Measurements from ENCODE around the gene MAGEB3. TPM values are rescaled to one million over a fixed set of nuclear protein-coding genes. Genes with fewer than 3 reads are reported as not detected.

Gene MAGEB3
- total RNA-seq, 2 experiments from 2014 or later: not detected

DNA sequence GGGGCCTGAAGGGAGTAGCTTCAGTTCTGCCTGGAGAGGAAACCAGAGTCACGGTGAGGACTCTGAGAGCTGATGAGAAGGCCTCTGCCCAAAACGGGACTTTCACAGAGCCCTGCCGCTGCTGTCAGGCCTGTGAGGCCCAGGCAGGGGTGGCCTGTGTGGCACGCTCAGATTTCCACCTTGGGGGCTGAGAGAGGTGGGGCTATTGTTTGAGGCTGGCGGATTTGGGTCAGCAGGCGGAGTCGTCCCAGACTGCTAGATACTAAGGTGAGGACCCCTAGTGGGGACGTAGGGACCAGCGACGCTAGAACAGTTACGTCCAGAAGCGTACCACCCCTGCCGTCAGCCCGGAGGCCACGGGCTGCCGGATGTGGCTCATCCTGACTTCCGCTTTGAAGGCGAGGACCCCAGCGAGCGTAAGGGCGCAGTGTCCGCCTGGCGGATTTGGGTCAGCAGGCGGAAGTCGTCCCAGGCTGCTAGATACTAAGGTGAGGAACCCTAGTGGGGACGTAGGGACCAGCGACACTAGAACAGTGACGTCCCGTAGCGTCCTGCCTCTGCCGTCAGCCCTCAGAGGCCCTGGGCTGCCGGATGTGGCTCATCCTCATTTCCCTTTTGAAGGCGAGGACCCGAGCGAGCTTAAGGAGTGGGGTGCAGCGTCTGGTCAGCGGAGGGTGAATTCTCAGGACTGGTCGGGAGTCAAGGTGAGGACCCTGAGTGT, 16.5 kb downstream of the MAGEB3 start, which contains the start of gene MAGEB1:
Gene MAGEB1, plus strand, starts transcription at position 378 of the 721 bp plus-strand sequence. CDS start 3,348 bp downstream, outside the sequence.
- no peak within 1 kb of the TSS for H3K27ac Mint-ChIP-seq
- CTCF ChIA-PET: no interaction called here
- DNase-seq (no peak), ATAC-seq (no peak)
- H3K9me3 Mint-ChIP-seq (ENCODE audit: low read depth): no peaks in the 10 kb centered on the region
- H3K36me3 Mint-ChIP-seq: no peaks in the 10 kb centered on the region
- no peak within 1 kb of the TSS for H3K4me3 Mint-ChIP-seq
- H3K27me3 Mint-ChIP-seq: no peaks in the 10 kb centered on the region
- no peaks in the 10 kb centered on the region for H3K4me1 Mint-ChIP-seq

DNA sequence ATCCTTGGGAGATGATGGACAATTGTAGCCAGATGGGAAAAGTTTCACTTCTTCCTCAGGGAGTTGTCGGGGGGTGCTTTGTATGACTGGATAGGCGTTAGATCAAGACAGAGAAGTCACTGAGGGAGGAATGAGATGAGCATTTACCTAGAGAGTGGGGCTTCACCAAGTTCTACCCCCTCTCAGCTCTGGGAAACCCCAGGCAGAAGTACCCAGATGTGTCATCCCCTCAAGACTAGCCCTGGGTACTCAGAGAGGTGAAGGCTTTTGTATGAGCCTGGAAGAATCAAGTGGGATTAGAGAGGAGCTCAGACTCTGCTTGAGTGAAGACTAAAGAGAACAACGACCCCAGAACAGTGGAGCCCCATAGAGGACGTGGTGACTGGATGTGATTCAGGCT, 18.4 kb downstream of the MAGEB3 start:
- DNase-seq: no peak
- Mint-ChIP-seq H3K4me3 (no peak overlapping the region), H3K4me1 (no peaks in the 10 kb centered on the region), H3K36me3 (no peaks in the 10 kb centered on the region), H3K27ac (no peak overlapping the region), H3K27me3 (no peaks in the 10 kb centered on the region), H3K9me3 (ENCODE audit: low read depth) (no peaks in the 10 kb centered on the region)
- CTCF ChIA-PET: no interaction called here
- no peak for ATAC-seq

DNA sequence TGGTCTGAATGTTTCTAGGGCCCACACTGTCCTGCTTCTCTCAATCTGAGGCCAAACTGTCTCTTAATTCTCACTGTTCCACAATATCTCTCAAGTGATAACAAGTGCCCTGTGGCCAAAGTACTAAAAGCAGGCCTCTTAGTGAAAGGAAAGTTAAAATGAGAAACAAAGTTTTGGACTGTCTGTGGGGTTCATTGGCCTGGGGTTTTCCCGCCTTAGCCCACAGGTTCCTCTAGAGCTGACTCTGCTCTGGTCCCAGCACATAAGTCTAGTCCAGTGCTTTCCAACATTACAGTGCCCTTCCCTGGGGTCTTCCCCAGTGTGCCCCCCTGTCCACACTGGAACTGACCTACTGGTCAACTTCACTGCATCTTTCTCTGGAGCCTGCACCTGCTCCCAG, 22.8 kb downstream of the MAGEB3 start:
- Mint-ChIP-seq H3K9me3 (ENCODE audit: low read depth) (no peaks in the 10 kb centered on the region), H3K4me3 (no peak overlapping the region), H3K27me3 (no peaks in the 10 kb centered on the region), H3K4me1 (no peaks in the 10 kb centered on the region), H3K36me3 (no peaks in the 10 kb centered on the region), H3K27ac (no peak overlapping the region)
- CTCF ChIA-PET: no interaction called here
- ATAC-seq (no peak), DNase-seq (no peak)

DNA sequence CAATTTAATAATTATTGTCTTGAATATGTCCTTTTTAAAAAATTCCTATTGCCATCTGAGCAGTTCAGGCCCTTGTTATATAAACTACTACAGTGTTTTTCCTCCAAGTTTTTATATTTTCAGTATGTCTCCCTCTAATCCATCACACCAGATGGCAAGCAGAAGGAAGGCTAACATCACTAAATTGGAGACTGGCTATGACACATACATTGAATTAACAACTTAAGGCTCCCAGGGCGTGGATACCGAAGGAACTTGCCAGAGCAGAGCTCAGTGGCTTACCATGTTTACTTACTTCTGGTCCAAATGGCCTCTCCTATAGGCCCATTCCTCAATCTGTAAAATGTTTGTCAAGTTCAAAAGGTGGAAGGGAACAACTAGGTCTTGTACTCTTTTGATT, 29.5 kb downstream of the MAGEB3 start:
- CTCF ChIA-PET: no interaction called here
- Mint-ChIP-seq H3K4me1 (no peaks in the 10 kb centered on the region), H3K27me3 (no peaks in the 10 kb centered on the region), H3K27ac (no peak overlapping the region), H3K9me3 (ENCODE audit: low read depth) (no peaks in the 10 kb centered on the region), H3K36me3 (no peaks in the 10 kb centered on the region), H3K4me3 (no peak overlapping the region)
- DNase-seq: no peak
- no peak for ATAC-seq

DNA sequence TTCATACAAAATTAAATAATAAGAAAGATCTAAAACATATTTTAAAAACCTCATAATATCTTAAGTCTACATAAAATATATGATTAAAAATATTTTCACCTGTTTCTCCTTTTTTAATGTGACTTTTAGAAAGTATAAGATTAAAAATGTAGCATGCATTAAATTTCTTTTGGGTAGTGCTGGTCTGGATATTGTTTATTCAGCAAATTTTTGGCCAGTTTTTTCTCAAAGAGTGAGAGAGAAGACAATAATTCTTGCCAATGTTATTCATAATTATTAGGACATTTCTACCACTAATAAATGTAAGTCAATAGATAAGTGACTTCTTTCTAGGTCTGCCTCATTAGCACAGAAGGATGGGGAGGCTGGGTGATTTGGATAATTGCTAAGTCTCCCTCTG, 30.6 kb downstream of the MAGEB3 start:
- no peak overlapping the region for H3K27ac Mint-ChIP-seq
- H3K4me3 Mint-ChIP-seq: no peak overlapping the region
- DNase-seq (no peak), ATAC-seq (no peak)
- no peaks in the 10 kb centered on the region for H3K9me3 Mint-ChIP-seq (ENCODE audit: low read depth)
- H3K36me3 Mint-ChIP-seq: no peaks in the 10 kb centered on the region
- H3K27me3 Mint-ChIP-seq: no peaks in the 10 kb centered on the region
- CTCF ChIA-PET: no interaction called here
- H3K4me1 Mint-ChIP-seq: no peaks in the 10 kb centered on the region

DNA sequence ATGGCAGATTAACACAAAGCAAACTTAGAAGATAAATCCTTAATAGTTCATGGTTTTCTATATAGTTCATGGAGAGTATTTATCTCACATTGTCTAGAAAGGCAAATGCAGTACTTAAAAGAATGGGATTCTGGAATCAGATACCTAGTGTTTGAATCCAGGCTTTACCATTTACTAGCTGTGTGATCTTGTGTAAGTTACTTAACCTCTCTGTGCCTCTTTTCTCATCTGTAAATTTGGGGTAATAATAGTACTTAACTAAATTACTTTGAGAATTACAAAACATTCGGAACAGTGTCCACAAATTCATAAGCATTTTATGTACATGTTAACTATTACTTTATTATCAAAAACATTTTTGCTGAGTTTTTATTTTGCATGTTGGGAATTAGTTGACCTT, 32.3 kb downstream of the MAGEB3 start:
- Mint-ChIP-seq H3K9me3 (ENCODE audit: low read depth) (no peaks in the 10 kb centered on the region), H3K36me3 (no peaks in the 10 kb centered on the region), H3K27ac (no peak overlapping the region), H3K4me3 (no peak overlapping the region), H3K4me1 (no peaks in the 10 kb centered on the region), H3K27me3 (no peaks in the 10 kb centered on the region)
- DNase-seq (no peak), ATAC-seq (no peak)
- CTCF ChIA-PET: no interaction called here

DNA sequence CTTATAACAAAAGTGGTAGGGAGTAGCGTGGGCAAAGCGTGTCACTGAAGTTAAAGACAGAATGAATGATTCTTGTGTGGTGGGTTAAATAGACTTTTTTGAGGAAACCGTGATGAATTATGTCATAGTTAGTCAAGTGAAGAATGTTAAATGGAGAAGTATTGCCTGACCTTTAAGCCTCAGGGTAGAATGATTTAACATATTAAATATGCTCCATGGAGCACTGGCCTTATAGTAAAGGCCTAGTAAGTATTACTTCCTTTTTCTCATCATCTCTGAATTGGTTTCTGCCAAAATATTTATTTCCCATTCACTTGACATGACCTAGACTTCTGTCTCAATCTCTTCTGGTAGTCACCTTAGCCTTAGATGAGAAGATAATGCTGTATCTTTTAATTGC, 40.2 kb downstream of the MAGEB3 start:
- ATAC-seq (no peak), DNase-seq (no peak)
- Mint-ChIP-seq H3K36me3 (no peaks in the 10 kb centered on the region), H3K27ac (no peak overlapping the region), H3K4me3 (no peak overlapping the region), H3K9me3 (ENCODE audit: low read depth) (no peaks in the 10 kb centered on the region), H3K27me3 (no peaks in the 10 kb centered on the region), H3K4me1 (no peaks in the 10 kb centered on the region)
- CTCF ChIA-PET: no interaction called here

DNA sequence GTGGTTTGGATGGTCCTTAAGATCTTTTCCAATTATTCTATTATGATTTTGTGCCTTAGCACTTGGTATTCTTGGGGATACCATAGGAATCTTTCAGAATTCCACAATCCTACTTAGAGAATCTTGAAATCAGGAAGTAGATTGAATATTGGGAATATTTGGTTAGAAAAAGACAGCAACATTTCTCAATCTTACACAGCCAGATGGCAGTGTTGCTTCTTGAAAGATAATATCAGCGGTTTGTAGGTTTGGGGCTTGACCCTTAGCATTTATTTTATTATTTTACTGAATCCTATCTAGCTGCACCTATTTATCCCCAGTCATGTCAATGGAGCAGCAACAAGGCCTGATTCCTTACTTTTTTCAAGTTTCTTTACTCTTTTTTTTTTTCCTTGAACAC, 45.0 kb downstream of the MAGEB3 start:
- Mint-ChIP-seq H3K27ac (no peak overlapping the region), H3K27me3 (no peaks in the 10 kb centered on the region), H3K4me1 (no peaks in the 10 kb centered on the region), H3K9me3 (ENCODE audit: low read depth) (no peaks in the 10 kb centered on the region), H3K36me3 (no peaks in the 10 kb centered on the region), H3K4me3 (no peak overlapping the region)
- DNase-seq: no peak
- ATAC-seq: no peak
- CTCF ChIA-PET: no interaction called here

DNA sequence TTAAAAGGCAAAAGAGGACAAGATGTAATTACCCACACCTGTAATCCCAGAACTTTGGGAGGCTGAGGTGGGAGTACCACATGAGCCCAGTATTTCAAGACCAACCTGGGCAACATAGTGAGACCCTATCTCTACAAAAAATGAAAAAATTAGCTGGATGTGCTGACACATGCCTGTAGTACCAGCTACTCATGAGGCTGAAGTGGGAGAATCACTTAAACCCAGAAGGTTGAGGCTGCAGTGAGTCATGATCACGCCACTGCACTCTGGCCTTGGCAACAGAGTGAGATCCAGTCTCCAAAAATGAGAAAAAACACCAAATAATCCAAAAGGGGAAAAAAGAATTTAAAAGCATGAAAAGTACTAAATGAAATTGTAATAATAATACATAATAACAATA, 47.9 kb downstream of the MAGEB3 start:
- DNase-seq (no peak), ATAC-seq (no peak)
- H3K4me3 Mint-ChIP-seq: no peak overlapping the region
- H3K27me3 Mint-ChIP-seq: no peaks in the 10 kb centered on the region
- CTCF ChIA-PET: no interaction called here
- no peaks in the 10 kb centered on the region for H3K9me3 Mint-ChIP-seq (ENCODE audit: low read depth)
- no peaks in the 10 kb centered on the region for H3K36me3 Mint-ChIP-seq
- no peaks in the 10 kb centered on the region for H3K4me1 Mint-ChIP-seq
- H3K27ac Mint-ChIP-seq: no peak overlapping the region

DNA sequence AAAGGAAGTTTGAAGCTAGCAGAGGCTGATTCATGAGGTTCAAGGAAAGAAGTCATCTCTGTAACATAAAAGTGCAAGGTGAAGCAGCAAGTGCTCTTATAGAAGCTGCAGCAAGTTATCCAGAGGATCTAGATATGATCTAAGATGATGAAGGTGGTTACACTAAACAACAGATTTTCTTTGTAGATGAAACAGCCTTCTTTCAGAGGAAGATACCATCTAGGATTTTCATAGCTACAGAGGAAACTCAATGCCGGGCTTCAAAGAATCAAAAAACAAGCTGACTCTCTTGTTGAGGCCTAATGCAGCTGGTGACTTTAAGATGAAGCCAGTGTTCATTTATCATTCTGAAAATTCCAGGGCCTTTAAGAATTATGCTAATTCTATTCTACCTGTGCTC, 50.0 kb downstream of the MAGEB3 start:
- Mint-ChIP-seq H3K4me1 (no peaks in the 10 kb centered on the region), H3K9me3 (ENCODE audit: low read depth) (peaks cover 2% of the 10 kb centered on the region), H3K27me3 (no peaks in the 10 kb centered on the region), H3K27ac (no peak overlapping the region), H3K4me3 (no peak overlapping the region), H3K36me3 (no peaks in the 10 kb centered on the region)
- CTCF ChIA-PET: no interaction called here
- DNase-seq: no peak
- ATAC-seq: no peak

DNA sequence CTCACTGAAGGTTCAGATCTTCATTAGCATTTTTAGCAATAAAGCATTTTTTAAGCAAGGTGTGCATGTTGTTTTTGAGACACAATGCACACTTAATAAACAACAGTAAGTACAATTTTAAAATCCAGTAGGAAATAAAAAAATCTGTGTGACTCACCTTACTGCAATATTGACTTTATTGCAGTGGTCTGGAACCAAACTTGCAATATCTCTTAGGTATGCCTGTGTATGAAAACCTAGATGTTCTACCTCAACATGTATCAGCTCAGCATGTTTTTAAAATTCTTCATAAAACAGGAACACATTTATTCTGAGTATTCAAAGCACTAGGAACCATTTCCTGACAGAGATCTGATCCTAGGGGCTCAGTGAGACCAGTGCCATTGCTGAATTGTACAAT, 52.1 kb downstream of the MAGEB3 start:
- Mint-ChIP-seq H3K27ac (no peak overlapping the region), H3K36me3 (no peaks in the 10 kb centered on the region), H3K27me3 (no peaks in the 10 kb centered on the region), H3K4me1 (no peaks in the 10 kb centered on the region), H3K4me3 (no peak overlapping the region), H3K9me3 (ENCODE audit: low read depth) (peaks cover 2% of the 10 kb centered on the region)
- DNase-seq: no peak
- CTCF ChIA-PET: no interaction called here
- no peak for ATAC-seq

DNA sequence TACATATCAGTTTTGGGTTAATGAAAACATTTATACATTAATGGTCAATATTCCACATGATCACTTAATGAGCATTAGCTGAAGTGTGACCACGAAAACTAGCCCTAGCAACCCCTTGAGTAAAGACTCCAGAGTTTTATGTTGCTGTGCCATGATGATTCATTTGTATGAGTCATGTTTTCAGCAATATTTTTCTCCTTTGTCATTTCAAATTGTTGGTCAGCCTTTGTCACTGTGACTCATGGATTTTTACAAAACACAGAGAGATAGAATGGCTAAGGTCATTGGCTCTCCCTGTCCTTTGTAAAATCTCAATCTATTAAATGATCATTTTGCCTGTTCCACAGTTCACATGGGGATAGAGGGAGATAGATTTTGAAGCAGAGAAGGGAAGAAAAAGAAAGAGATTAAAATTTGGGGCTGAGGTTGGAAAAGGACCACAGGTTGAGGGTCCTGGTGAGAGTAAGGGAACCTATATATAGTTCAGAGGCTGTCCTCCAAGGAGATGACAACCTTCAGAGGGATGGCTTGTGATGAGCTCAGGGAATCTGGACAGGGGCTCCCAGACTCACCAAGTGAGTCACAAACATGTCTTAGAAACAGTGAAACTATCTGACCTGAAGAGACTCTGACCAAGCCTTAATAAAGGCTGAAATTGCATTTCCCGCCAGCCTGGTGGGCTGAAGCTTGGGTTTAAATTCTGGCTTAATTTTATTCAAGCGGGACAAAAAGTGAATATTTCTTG, 53.2 kb downstream of the MAGEB3 start:
- DNase-seq (no peak), ATAC-seq (no peak)
- no peak overlapping the region for H3K4me3 Mint-ChIP-seq
- H3K9me3 Mint-ChIP-seq (ENCODE audit: low read depth): peaks cover 2% of the 10 kb centered on the region
- H3K27ac Mint-ChIP-seq: no peak overlapping the region
- no peaks in the 10 kb centered on the region for H3K4me1 Mint-ChIP-seq
- CTCF ChIA-PET: no interaction called here
- H3K36me3 Mint-ChIP-seq: no peaks in the 10 kb centered on the region
- H3K27me3 Mint-ChIP-seq: no peaks in the 10 kb centered on the region

Data from activated CD8-positive, alpha-beta memory T cell treated with anti-CD3 and anti-CD28 coated beads, Interleukin-2, amount 10 ng/mL, durations not matched to agents 7 days and 5 days (primary cell).